Endothelial cell of umbilical vein (primary cell): ENCODE data around the gene SLC8A2. TPM values are rescaled to one million over a fixed set of nuclear protein-coding genes. Genes with fewer than 3 reads are reported as not detected.

Experiments
- BruUV-seq: library from RNA; stranded (reverse); fragments of 400-500 nt; replicated peaks from 2 replicates; lab custom pipeline; 2021; lab: Mats Ljungman, UMichigan
- CTCF ChIA-PET: fragments of 300-600, 350-600 bp; sonication (Branson Sonifier 250); formaldehyde crosslinking; loops from one replicate; lab custom pipeline; 2021; ENCODE audit warnings: antibody characterized with exemption, inconsistent platforms; lab: Charles Lee
- POLR2A ChIA-PET: fragments of 300-600, 350-600 bp; sonication (Branson Sonifier 250); formaldehyde crosslinking; loops from one replicate; lab custom pipeline; 2021; ENCODE audit warnings: antibody characterized with exemption, inconsistent platforms; lab: Charles Lee
- DNase-seq: peaks from one replicate; pipeline ENCODE4 v3.0.0-alpha.2; 2011; ENCODE audit warnings: low read depth, low spot score
- FAIRE-seq: peaks from 2 replicates; lab custom pipeline; 2011; peaks lifted over from hg19 to GRCh38; lab: Jason Lieb, UNC
- H2AFZ ChIP-seq: 2 replicates; pipeline ENCODE4 v1.6.0; 2012; ENCODE audit warnings: low read depth, low read length, control low read depth, inconsistent platforms
- H3K27ac ChIP-seq: 2 replicates; pipeline ENCODE4 v1.5.1; 2011; ENCODE audit warnings: low read depth, mild to moderate bottlenecking, control low read depth, low read length, moderate library complexity; ENCODE audit not compliant: insufficient read depth
- H3K27me3 ChIP-seq, 2 experiments: 2 replicates each; pipeline versions ENCODE4 v1.6.0 to v1.6.1; 2011; ENCODE audit warnings: low read length in 2 of 2, mixed read lengths in 1 of 2; ENCODE audit not compliant: control insufficient read depth in 2 of 2, insufficient read depth in 2 of 2
- H3K36me3 ChIP-seq, 2 experiments: 2 replicates in 1 of 2; 3 replicates in 1 of 2; pipeline ENCODE4 v1.5.1; 2011; ENCODE audit warnings: low read length in 2 of 2, mild to moderate bottlenecking in 1 of 2, moderate library complexity in 1 of 2; ENCODE audit not compliant: control insufficient read depth in 2 of 2, insufficient read depth in 2 of 2; ENCODE audit errors: extremely low read depth in 1 of 2
- H3K4me1 ChIP-seq: 3 replicates; pipeline ENCODE4 v1.5.1; 2011; ENCODE audit warnings: mild to moderate bottlenecking, low read length; ENCODE audit not compliant: control insufficient read depth, insufficient read depth; ENCODE audit errors: extremely low read depth
- H3K4me2 ChIP-seq: 2 replicates; pipeline ENCODE4 v1.6.1; 2011; ENCODE audit warnings: low read length, control low read depth, mixed read lengths; ENCODE audit not compliant: insufficient read depth
- H3K4me3 ChIP-seq, 3 experiments: fragments of 200-600 bp in 1 of 3; sonication (generic), shearing (Covaris generic) in 1 of 3; replicated peaks in 1 of 3; 2 replicates each; pipeline ENCODE4 v1.5.1; 2011 to 2016; ENCODE audit warnings: control low read depth in 3 of 3, low read length in 3 of 3, mild to moderate bottlenecking in 2 of 3, inconsistent platforms in 1 of 3, low read depth in 1 of 3, moderate library complexity in 1 of 3; ENCODE audit not compliant: insufficient read depth in 1 of 3
- H3K79me2 ChIP-seq: 2 replicates; pipeline ENCODE4 v1.6.0; 2012; ENCODE audit warnings: low read length, inconsistent platforms; ENCODE audit not compliant: control insufficient read depth, insufficient read depth
- H3K9ac ChIP-seq: replicated peaks from 2 replicates; pipeline ENCODE3; 2011; ENCODE audit warnings: low read length, control low read depth; ENCODE audit not compliant: insufficient read depth; ENCODE audit errors: extremely low read depth
- H3K9me1 ChIP-seq: replicated peaks from 3 replicates; pipeline ENCODE4 v1.6.0; 2011; ENCODE audit warnings: mild to moderate bottlenecking, low read length; ENCODE audit not compliant: control insufficient read depth, insufficient read depth; ENCODE audit errors: extremely low read depth
- H3K9me3 ChIP-seq: replicated peaks from 2 replicates; pipeline ENCODE4 v1.5.1; 2012; ENCODE audit warnings: low read length, inconsistent platforms; ENCODE audit not compliant: control insufficient read depth, insufficient read depth
- H4K20me1 ChIP-seq: replicated peaks from 2 replicates; pipeline ENCODE3; 2011; ENCODE audit warnings: mild to moderate bottlenecking, low read length; ENCODE audit not compliant: control insufficient read depth, insufficient read depth; ENCODE audit errors: extremely low read depth
- CTCF ChIP-seq, 2 donors: IDR thresholded peaks; 1 replicate in 1 of 2; 2 replicates in 1 of 2; pipeline ENCODE4 v1.5.1; 2011; ENCODE audit warnings: low read length in 2 of 2, mild to moderate bottlenecking in 2 of 2, moderate library complexity in 2 of 2, control low read depth in 1 of 2, inconsistent platforms in 1 of 2, low read depth in 1 of 2; ENCODE audit not compliant: insufficient read depth in 1 of 2; ENCODE audit errors: extremely low read depth in 1 of 2
- EZH2 ChIP-seq: IDR thresholded peaks from 2 replicates; pipeline ENCODE4 v1.6.1; 2012; ENCODE audit warnings: borderline replicate concordance, low read depth, mild to moderate bottlenecking, moderate library complexity, low read length, inconsistent platforms; ENCODE audit not compliant: severe bottlenecking
- FOS ChIP-seq: IDR thresholded peaks from 2 replicates; pipeline ENCODE4 v1.6.1; 2011; ENCODE audit warnings: mild to moderate bottlenecking, low read length, moderate library complexity, borderline replicate concordance; ENCODE audit not compliant: insufficient read depth
- GATA2 ChIP-seq: IDR thresholded peaks from 2 replicates; pipeline ENCODE4 v1.7.0; 2011; ENCODE audit warnings: low read depth, mild to moderate bottlenecking, moderate library complexity, mixed read lengths, low read length; ENCODE audit not compliant: insufficient read length, insufficient read depth
- MAX ChIP-seq: IDR thresholded peaks from 2 replicates; pipeline ENCODE4 v1.6.1; 2011; ENCODE audit not compliant: insufficient read depth, insufficient read length
- MYC ChIP-seq: IDR thresholded peaks from one replicate; pipeline ENCODE4 v1.6.1; 2011; ENCODE audit warnings: mild to moderate bottlenecking, low read depth, low read length
- POLR2A ChIP-seq: IDR thresholded peaks from 2 replicates; pipeline ENCODE4 v1.6.1; 2012; ENCODE audit warnings: low read depth, mild to moderate bottlenecking, control low read depth, low read length
- POLR2AphosphoS5 ChIP-seq: IDR thresholded peaks from 2 replicates; pipeline ENCODE4 v1.6.1; 2012; ENCODE audit warnings: low read depth, mild to moderate bottlenecking, control low read depth, low read length, moderate library complexity; ENCODE audit not compliant: insufficient read depth
- dilution Hi-C: fragments of 300-500 bp; cut with MboI; formaldehyde crosslinking; loops from one replicate; pipeline ENCODE4 v1.15.0; 2019; ENCODE audit warnings: low sequenced_read_pairs; ENCODE audit not compliant: extremely low pct_ligation_motif_present
- intact Hi-C: fragments of 100-400 bp; cut with micrococcal nuclease; formaldehyde crosslinking; loops from one replicate; pipeline ENCODE4 v1.10.0; 2022
- polyA plus RNA-seq, 4 experiments: library from polyadenylated mRNA; depleted of rRNA in 3 of 4; stranded (reverse) in 3 of 4; unstranded in 1 of 4; fragments of >200 nt; gene quantifications; 2 replicates each; pipeline versions ENCODE4 v1.2.1 to v1.2.3, GENCODE V29; 2011 to 2012; ENCODE audit warnings: missing spikeins in 1 of 4
- total RNA-seq: library from RNA; stranded (reverse); gene quantifications from 2 replicates; pipeline ENCODE4 v1.2.3, GENCODE V29; 2021

The SLC8A2 gene
- total and polyA plus RNA-seq, 2 donors (not counting 3 experiments of a cell fraction or from before 2014, with no cell fraction given) = not detected

DNA sequence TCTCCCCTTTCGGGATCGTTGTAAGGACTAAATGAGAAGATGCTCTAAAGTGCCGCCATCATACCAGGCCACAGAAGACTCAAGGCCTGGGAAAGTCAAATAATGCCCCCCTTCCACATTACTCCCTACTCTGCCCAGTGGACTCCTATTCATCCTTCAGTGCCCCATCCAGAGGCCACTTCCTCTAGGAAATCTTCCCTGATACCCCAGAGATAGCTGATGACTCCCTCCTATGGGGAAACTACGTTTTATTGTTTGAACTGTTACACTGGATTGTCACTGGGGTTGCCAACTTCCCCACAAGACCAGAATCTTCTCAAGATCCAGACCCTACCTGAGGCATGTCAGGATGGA is 66.5 kb downstream of the SLC8A2 start:
- Histone ChIP-seq H3K79me2 (no peaks in the 10 kb centered on the region), H3K4me3 (no peak overlapping the region), H3K36me3 (no peaks in the 10 kb centered on the region), H3K27ac (no peak overlapping the region), H3K27me3 (peaks cover 0 to 6% of the 10 kb centered on the region in 2 experiments), H3K4me1 (no peaks in the 10 kb centered on the region), H3K9me3 (no peaks in the 10 kb centered on the region), H2AFZ (no peak overlapping the region), H3K4me2 (no peak overlapping the region), H3K9ac (no peak overlapping the region), H3K9me1 (no peaks in the 10 kb centered on the region), H4K20me1 (no peaks in the 10 kb centered on the region)
- no peak for FAIRE-seq
- POLR2A ChIA-PET = no interaction called here
- intact Hi-C loops = no loop called here
- CTCF ChIA-PET = no interaction called here
- no peak for DNase-seq
- no peak for TF ChIP-seq FOS
- TF ChIP-seq EZH2 = no peak
- TF ChIP-seq POLR2AphosphoS5 = no peak
- no peak for TF ChIP-seq GATA2
- TF ChIP-seq POLR2A = no peak
- no peak for TF ChIP-seq MYC
- TF ChIP-seq MAX = no peak
- no peak for TF ChIP-seq CTCF (IDR thresholded peaks at IDR 0.05; ENCODE audit: extremely low read depth in 1 of 2, insufficient read depth in 1 of 2, low read depth in 1 of 2, low read length in 2 of 2)
- BruUV-seq = no TSS peak
- dilution Hi-C loops = no loop called here
